SK-N-SH treated with all-trans-retinoic acid at 6 μM for 48 hours (cell line): Measurements from ENCODE around the gene IRF1.

Experiments
- ATAC-seq: fragments of 200-7000 bp; cut with Tn5 transposase; 3 replicates; pipeline ENCODE4 v1.9.1; 2020; ENCODE audit warnings: mild to moderate bottlenecking, moderate library complexity
- ARNTL ChIP-seq: fragments of 450-650 bp; formaldehyde crosslinking; IDR thresholded peaks from 2 replicates; pipeline ENCODE4 v1.5.0; 2020; ENCODE audit warnings: low read depth, mild to moderate bottlenecking, moderate library complexity, borderline replicate concordance
- BACH2 ChIP-seq: fragments of 250-450 bp; sonication (Bioruptor Pico); IDR thresholded peaks from 2 replicates; pipeline ENCODE4 v1.9.0; 2021; ENCODE audit warnings: mild to moderate bottlenecking, borderline replicate concordance
- CSDC2 ChIP-seq: fragments of 250-450 bp; sonication (Bioruptor Pico); IDR thresholded peaks from 2 replicates; pipeline ENCODE4 v1.5.0; 2020; ENCODE audit warnings: mild to moderate bottlenecking, moderate library complexity
- ESRRG ChIP-seq: fragments of 250-450 bp; sonication (Bioruptor Pico); IDR thresholded peaks from 2 replicates; pipeline ENCODE4 v1.6.1; 2021; ENCODE audit warnings: mild to moderate bottlenecking
- GLIS3 ChIP-seq: fragments of 250-450 bp; sonication (Bioruptor Pico); IDR thresholded peaks from 2 replicates; pipeline ENCODE4 v1.5.0; 2020; ENCODE audit warnings: mild to moderate bottlenecking, moderate library complexity
- ISL1 ChIP-seq: fragments of 250-450 bp; sonication (Bioruptor Pico); IDR thresholded peaks from 2 replicates; pipeline ENCODE4 v2.1.2; 2022; ENCODE audit warnings: mild to moderate bottlenecking, moderate library complexity
- OSR1 ChIP-seq: fragments of 250-450 bp; sonication (Bioruptor Pico); IDR thresholded peaks from 2 replicates; pipeline ENCODE4 v1.8.0; 2022; ENCODE audit warnings: moderate library complexity, mild to moderate bottlenecking, inconsistent platforms
- POU6F1 ChIP-seq: fragments of 250-450 bp; sonication (Bioruptor Pico); IDR thresholded peaks from 2 replicates; pipeline ENCODE4 v1.8.0; 2021; ENCODE audit warnings: low read depth, mild to moderate bottlenecking, moderate library complexity, borderline replicate concordance
- PPARA ChIP-seq: fragments of 250-450 bp; sonication (Bioruptor Pico); IDR thresholded peaks from 2 replicates; pipeline ENCODE4 v1.5.0; 2020; ENCODE audit warnings: mild to moderate bottlenecking, borderline replicate concordance
- RARB ChIP-seq: fragments of 250-450 bp; sonication (Bioruptor Pico); IDR thresholded peaks from 2 replicates; pipeline ENCODE4 v1.8.0; 2021; ENCODE audit warnings: mild to moderate bottlenecking, moderate library complexity
- SNAI2 ChIP-seq: fragments of 250-450 bp; sonication (Bioruptor Pico); IDR thresholded peaks from 2 replicates; pipeline ENCODE4 v1.5.0; 2020; ENCODE audit warnings: mild to moderate bottlenecking, moderate library complexity
- TCF4 ChIP-seq: fragments of 250-450 bp; sonication (Bioruptor Pico); IDR thresholded peaks from 2 replicates; pipeline ENCODE4 v1.8.0; 2021; ENCODE audit warnings: mild to moderate bottlenecking, moderate library complexity, borderline replicate concordance
- TOX ChIP-seq: fragments of 250-450 bp; sonication (Bioruptor Pico); IDR thresholded peaks from 2 replicates; pipeline ENCODE4 v1.8.0; 2021; ENCODE audit warnings: mild to moderate bottlenecking, moderate library complexity, borderline replicate concordance
- ZC3H10 ChIP-seq: fragments of 250-450 bp; sonication (Bioruptor Pico); IDR thresholded peaks from 2 replicates; pipeline ENCODE4 v1.5.1; 2021; ENCODE audit warnings: mild to moderate bottlenecking, moderate library complexity
- ZFP30 ChIP-seq: fragments of 450-650 bp; formaldehyde crosslinking; IDR thresholded peaks from 2 replicates; pipeline ENCODE4 v1.5.0; 2022; ENCODE audit warnings: mild to moderate bottlenecking, moderate library complexity
- ZNF565 ChIP-seq: fragments of 450-650 bp; formaldehyde crosslinking; conservative IDR thresholded peaks from 2 replicates; pipeline ENCODE4 v1.5.0; 2020; ENCODE audit warnings: low read depth, mild to moderate bottlenecking, moderate library complexity
- ZNF70 ChIP-seq: fragments of 450-650 bp; formaldehyde crosslinking; IDR thresholded peaks from 2 replicates; pipeline ENCODE4 v1.5.0; 2020; ENCODE audit warnings: mild to moderate bottlenecking, moderate library complexity
- ZNF8 ChIP-seq: fragments of 450-650 bp; formaldehyde crosslinking; IDR thresholded peaks from 2 replicates; pipeline ENCODE4 v1.5.0; 2020; ENCODE audit warnings: mild to moderate bottlenecking, moderate library complexity
- TF ChIP-seq, protein P1 (sequence below): fragments of 250-450 bp; sonication (Bioruptor Pico); IDR thresholded peaks from 2 replicates; pipeline ENCODE4 v1.5.1; 2021; ENCODE audit warnings: mild to moderate bottlenecking, moderate library complexity
- TF ChIP-seq, protein P2 (sequence below): fragments of 250-450 bp; sonication (Bioruptor Pico); IDR thresholded peaks from 2 replicates; pipeline ENCODE4 v1.5.0; 2020; ENCODE audit warnings: mild to moderate bottlenecking, moderate library complexity
- TF ChIP-seq, protein P3 (sequence below): fragments of 250-450 bp; sonication (Bioruptor Pico); IDR thresholded peaks from 2 replicates; pipeline ENCODE4 v1.8.0; 2020; ENCODE audit warnings: mild to moderate bottlenecking, moderate library complexity, borderline replicate concordance

IRF1 gene

DNA sequence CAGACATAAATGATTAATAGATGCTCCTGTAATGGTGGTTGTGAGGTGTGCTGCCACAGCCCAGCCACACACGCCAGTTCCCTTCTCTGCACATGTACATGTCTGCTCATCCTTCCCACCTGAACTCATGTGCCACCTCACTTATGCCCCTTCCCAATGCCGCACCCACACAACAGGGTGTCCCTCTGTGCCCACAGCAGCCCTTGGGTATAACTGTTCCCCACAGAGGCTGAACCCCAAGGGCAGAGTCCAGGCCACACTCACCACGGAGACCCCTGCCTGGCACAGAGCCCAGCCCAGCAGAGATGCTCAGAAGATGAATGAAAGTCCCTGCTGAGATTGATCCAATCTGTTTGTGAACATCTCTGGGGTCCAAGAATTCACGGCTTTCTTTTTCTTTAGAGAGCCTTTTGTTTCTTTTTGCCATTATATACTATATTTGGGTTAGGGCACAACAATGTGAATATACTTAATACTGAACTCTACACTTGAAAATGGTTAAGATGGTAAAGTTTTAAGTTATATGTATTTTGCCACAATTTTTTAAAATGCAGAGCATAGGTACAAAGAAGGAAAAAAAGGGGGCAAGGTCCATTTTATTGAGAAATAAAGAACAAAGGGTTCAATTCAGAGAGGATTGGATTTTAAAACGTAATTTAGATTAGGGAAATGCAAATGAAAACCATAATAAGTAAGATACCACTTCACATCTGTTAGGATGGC, 29.6 kb downstream of the IRF1 start (continued):
- TF ChIP-seq PPARA (CRISPR knock-in tag) (no peak), OSR1 (CRISPR knock-in tag) (no peak), GLIS3 (no peak), SNAI2 (CRISPR knock-in tag) (no peak)

DNA sequence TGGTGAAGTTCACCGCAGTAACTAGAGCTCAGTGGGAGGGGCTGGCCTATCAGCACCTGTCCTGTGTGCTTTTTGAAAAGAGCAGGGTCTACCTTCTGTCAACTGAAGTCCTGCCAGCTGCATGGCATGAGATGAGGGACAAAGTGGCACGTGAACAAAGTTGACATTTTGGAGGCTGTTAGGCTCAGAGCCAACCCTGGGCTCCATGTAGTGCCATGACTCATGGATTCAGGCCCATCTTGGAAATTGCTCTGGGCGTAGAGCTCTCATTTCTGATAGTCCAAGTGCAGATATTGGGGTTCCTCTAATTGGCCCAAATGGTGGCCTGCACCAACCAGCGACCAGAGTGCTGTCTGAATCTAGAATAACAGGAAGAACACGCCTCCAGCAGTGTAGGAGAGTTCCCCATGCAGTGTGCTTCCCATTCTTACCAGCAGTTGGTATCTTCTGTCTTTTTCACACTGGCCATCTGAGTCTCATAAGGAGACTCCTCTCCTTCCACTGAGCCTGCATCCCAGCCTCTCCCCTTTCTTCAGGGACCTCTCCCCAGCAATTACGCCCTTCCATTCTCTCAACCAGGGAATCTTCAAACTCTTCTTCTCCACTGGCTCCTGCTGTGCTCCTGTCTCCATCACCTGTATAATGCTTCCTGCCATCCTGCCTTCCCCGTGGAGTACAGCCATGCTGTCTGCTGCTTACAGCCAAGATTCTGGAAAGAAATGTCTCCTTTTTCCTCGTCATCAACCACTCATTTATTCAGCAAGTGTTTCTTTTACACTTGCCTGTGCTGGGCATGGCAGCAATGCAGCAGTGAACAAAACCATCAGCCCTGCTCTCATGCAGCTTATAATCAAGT, 30.4 kb downstream of the IRF1 start:
- ATAC-seq, result no peak
- TF ChIP-seq SNAI2 (CRISPR knock-in tag) (no peak), POU6F1 (CRISPR knock-in tag) (no peak), TOX (CRISPR knock-in tag) (no peak), RARB (CRISPR knock-in tag) (no peak), TCF4 (CRISPR knock-in tag) (no peak), ZNF70 (CRISPR knock-in tag) (no peak), ZC3H10 (CRISPR knock-in tag) (no peak)
- TF ChIP-seq, protein P1, sequence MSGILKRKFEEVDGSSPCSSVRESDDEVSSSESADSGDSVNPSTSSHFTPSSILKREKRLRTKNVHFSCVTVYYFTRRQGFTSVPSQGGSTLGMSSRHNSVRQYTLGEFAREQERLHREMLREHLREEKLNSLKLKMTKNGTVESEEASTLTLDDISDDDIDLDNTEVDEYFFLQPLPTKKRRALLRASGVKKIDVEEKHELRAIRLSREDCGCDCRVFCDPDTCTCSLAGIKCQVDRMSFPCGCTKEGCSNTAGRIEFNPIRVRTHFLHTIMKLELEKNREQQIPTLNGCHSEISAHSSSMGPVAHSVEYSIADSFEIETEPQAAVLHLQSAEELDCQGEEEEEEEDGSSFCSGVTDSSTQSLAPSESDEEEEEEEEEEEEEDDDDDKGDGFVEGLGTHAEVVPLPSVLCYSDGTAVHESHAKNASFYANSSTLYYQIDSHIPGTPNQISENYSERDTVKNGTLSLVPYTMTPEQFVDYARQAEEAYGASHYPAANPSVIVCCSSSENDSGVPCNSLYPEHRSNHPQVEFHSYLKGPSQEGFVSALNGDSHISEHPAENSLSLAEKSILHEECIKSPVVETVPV (CRISPR knock-in tag), result no peak

GRCh38 chr5:132459031-132459982, 31.3 kb downstream of the IRF1 start:
- TF ChIP-seq PPARA (CRISPR knock-in tag) (no peak), ZFP30 (CRISPR knock-in tag) (no peak), ESRRG (CRISPR knock-in tag) (no peak), ZNF8 (CRISPR knock-in tag) (no peak), CSDC2 (no peak), ISL1 (CRISPR knock-in tag) (no peak)
- peak; percentile 21 for ATAC-seq

- peak; percentile 76 for ATAC-seq
- TF ChIP-seq SNAI2 (CRISPR knock-in tag) (no peak), ISL1 (CRISPR knock-in tag) (no peak), OSR1 (CRISPR knock-in tag) (no peak), ZC3H10 (CRISPR knock-in tag) (no peak), BACH2 (no peak), TOX (CRISPR knock-in tag) (no peak), ESRRG (CRISPR knock-in tag) (no peak), POU6F1 (CRISPR knock-in tag) (no peak), ZNF565 (CRISPR knock-in tag) (no peak), TCF4 (CRISPR knock-in tag) (no peak), ZNF8 (CRISPR knock-in tag) (no peak), PPARA (CRISPR knock-in tag) (no peak), ARNTL (CRISPR knock-in tag) (no peak), RARB (CRISPR knock-in tag) (no peak)
- TF ChIP-seq, protein P2, sequence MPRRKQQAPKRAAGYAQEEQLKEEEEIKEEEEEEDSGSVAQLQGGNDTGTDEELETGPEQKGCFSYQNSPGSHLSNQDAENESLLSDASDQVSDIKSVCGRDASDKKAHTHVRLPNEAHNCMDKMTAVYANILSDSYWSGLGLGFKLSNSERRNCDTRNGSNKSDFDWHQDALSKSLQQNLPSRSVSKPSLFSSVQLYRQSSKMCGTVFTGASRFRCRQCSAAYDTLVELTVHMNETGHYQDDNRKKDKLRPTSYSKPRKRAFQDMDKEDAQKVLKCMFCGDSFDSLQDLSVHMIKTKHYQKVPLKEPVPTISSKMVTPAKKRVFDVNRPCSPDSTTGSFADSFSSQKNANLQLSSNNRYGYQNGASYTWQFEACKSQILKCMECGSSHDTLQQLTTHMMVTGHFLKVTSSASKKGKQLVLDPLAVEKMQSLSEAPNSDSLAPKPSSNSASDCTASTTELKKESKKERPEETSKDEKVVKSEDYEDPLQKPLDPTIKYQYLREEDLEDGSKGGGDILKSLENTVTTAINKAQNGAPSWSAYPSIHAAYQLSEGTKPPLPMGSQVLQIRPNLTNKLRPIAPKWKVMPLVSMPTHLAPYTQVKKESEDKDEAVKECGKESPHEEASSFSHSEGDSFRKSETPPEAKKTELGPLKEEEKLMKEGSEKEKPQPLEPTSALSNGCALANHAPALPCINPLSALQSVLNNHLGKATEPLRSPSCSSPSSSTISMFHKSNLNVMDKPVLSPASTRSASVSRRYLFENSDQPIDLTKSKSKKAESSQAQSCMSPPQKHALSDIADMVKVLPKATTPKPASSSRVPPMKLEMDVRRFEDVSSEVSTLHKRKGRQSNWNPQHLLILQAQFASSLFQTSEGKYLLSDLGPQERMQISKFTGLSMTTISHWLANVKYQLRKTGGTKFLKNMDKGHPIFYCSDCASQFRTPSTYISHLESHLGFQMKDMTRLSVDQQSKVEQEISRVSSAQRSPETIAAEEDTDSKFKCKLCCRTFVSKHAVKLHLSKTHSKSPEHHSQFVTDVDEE (CRISPR knock-in tag), result no peak
- TF ChIP-seq, protein P1 (CRISPR knock-in tag), result no peak
- TF ChIP-seq, protein P3, sequence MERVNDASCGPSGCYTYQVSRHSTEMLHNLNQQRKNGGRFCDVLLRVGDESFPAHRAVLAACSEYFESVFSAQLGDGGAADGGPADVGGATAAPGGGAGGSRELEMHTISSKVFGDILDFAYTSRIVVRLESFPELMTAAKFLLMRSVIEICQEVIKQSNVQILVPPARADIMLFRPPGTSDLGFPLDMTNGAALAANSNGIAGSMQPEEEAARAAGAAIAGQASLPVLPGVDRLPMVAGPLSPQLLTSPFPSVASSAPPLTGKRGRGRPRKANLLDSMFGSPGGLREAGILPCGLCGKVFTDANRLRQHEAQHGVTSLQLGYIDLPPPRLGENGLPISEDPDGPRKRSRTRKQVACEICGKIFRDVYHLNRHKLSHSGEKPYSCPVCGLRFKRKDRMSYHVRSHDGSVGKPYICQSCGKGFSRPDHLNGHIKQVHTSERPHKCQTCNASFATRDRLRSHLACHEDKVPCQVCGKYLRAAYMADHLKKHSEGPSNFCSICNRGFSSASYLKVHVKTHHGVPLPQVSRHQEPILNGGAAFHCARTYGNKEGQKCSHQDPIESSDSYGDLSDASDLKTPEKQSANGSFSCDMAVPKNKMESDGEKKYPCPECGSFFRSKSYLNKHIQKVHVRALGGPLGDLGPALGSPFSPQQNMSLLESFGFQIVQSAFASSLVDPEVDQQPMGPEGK (CRISPR knock-in tag), result no peak
Observed at GRCh38 chr5:132458651-132459030, 31.9 kb downstream of the IRF1 start.
